Measurements from ENCODE around the gene SFTPB.

Gene SFTPB

GRCh38 chr2:85692039-85692645 is 24.1 kb upstream of the SFTPB start:
- TF ChIP-seq GLIS3 (CRISPR knock-in tag; IDR thresholded peaks at IDR 0.05) (no peak), SNAI2 (CRISPR knock-in tag; IDR thresholded peaks at IDR 0.05) (no peak), ZC3H10 (CRISPR knock-in tag; IDR thresholded peaks at IDR 0.05) (no peak), PATZ1 (CRISPR knock-in tag; IDR thresholded peaks at IDR 0.05; ENCODE audit: borderline replicate concordance) (no peak), ISL1 (CRISPR knock-in tag; IDR thresholded peaks at IDR 0.05) (no peak), TSHZ2 (CRISPR knock-in tag; IDR thresholded peaks at IDR 0.05) (no peak), TOX (CRISPR knock-in tag; IDR thresholded peaks at IDR 0.05; ENCODE audit: borderline replicate concordance) (no peak)

GRCh38 chr2:85690932-85691331 is 22.9 kb upstream of the SFTPB start:
- no peak for ATAC-seq
- TF ChIP-seq ZC3H10 (CRISPR knock-in tag; IDR thresholded peaks at IDR 0.05) = no peak
- TF ChIP-seq POU6F1 (CRISPR knock-in tag; IDR thresholded peaks at IDR 0.05; ENCODE audit: borderline replicate concordance, low read depth) = no peak
- no peak for TF ChIP-seq ZNF565 (CRISPR knock-in tag; conservative IDR thresholded peaks at IDR 0.05; ENCODE audit: low read depth)
- no peak for TF ChIP-seq TOX (CRISPR knock-in tag; IDR thresholded peaks at IDR 0.05; ENCODE audit: borderline replicate concordance)
- no peak for TF ChIP-seq ZFP30 (CRISPR knock-in tag; IDR thresholded peaks at IDR 0.05)

More at GRCh38 chr2:85692039-85692645, 24.1 kb upstream of the SFTPB start:
- no peak for ATAC-seq

- TF ChIP-seq ZC3H10 (CRISPR knock-in tag; IDR thresholded peaks at IDR 0.05) (no peak), GLIS3 (CRISPR knock-in tag; IDR thresholded peaks at IDR 0.05) (no peak), ARNTL (CRISPR knock-in tag; IDR thresholded peaks at IDR 0.05; ENCODE audit: borderline replicate concordance, low read depth) (no peak), ZFP3 (CRISPR knock-in tag; IDR thresholded peaks at IDR 0.05) (no peak), TOX (CRISPR knock-in tag; IDR thresholded peaks at IDR 0.05; ENCODE audit: borderline replicate concordance) (no peak), ISL1 (CRISPR knock-in tag; IDR thresholded peaks at IDR 0.05) (no peak), ZNF565 (CRISPR knock-in tag; conservative IDR thresholded peaks at IDR 0.05; ENCODE audit: low read depth) (no peak), PPARA (CRISPR knock-in tag; IDR thresholded peaks at IDR 0.05; ENCODE audit: borderline replicate concordance) (no peak)
- ATAC-seq = no peak
These were observed 16.8 kb upstream of the SFTPB start for GRCh38 chr2:85684806-85685205.

GRCh38 chr2:85684380-85684779 is 16.4 kb upstream of the SFTPB start:
- no peak for ATAC-seq
- TF ChIP-seq TCF4 (CRISPR knock-in tag; IDR thresholded peaks at IDR 0.05; ENCODE audit: borderline replicate concordance) = no peak
- no peak for TF ChIP-seq CSDC2 (CRISPR knock-in tag; IDR thresholded peaks at IDR 0.05)
- no peak for TF ChIP-seq CSRNP3 (CRISPR knock-in tag; IDR thresholded peaks at IDR 0.05)
- TF ChIP-seq TSHZ2 (CRISPR knock-in tag; IDR thresholded peaks at IDR 0.05) = no peak
- TF ChIP-seq SNAI2 (CRISPR knock-in tag; IDR thresholded peaks at IDR 0.05) = no peak
- TF ChIP-seq GLIS3 (CRISPR knock-in tag; IDR thresholded peaks at IDR 0.05) = no peak
- no peak for TF ChIP-seq BACH2 (CRISPR knock-in tag; IDR thresholded peaks at IDR 0.05; ENCODE audit: borderline replicate concordance)
- TF ChIP-seq PPARA (CRISPR knock-in tag; IDR thresholded peaks at IDR 0.05; ENCODE audit: borderline replicate concordance) = no peak
- no peak for TF ChIP-seq TOX (CRISPR knock-in tag; IDR thresholded peaks at IDR 0.05; ENCODE audit: borderline replicate concordance)
- no peak for TF ChIP-seq ISL1 (CRISPR knock-in tag; IDR thresholded peaks at IDR 0.05)
- no peak for TF ChIP-seq POU6F1 (CRISPR knock-in tag; IDR thresholded peaks at IDR 0.05; ENCODE audit: borderline replicate concordance, low read depth)
- TF ChIP-seq ZFP3 (CRISPR knock-in tag; IDR thresholded peaks at IDR 0.05) = no peak
- no peak for TF ChIP-seq CREB5 (CRISPR knock-in tag; IDR thresholded peaks at IDR 0.05; ENCODE audit: low read depth)
- TF ChIP-seq ZFP30 (CRISPR knock-in tag; IDR thresholded peaks at IDR 0.05) = no peak
- no peak for TF ChIP-seq ESRRG (CRISPR knock-in tag; IDR thresholded peaks at IDR 0.05)
